ENCODE data around the gene TEX36.
"Not testable (repeated sequence)": the region's sequence is repeated elsewhere in the genome, so short reads cannot be mapped to it uniquely, and the experiment has no call there.

Gene TEX36

GRCh38 chr10:125628104-125629049, 54.6 kb downstream of the TEX36 start:
- no peak for DNase-seq

- no peak for DNase-seq
Measured at GRCh38 chr10:125627646-125628045, 55.3 kb downstream of the TEX36 start.

- no peak for DNase-seq
Measured at GRCh38 chr10:125626671-125627070, 56.3 kb downstream of the TEX36 start.

GRCh38 chr10:125625586-125625985, 57.4 kb downstream of the TEX36 start:
- DNase-seq, result no peak

- no peak for DNase-seq
Measured at GRCh38 chr10:125624800-125625199, 58.2 kb downstream of the TEX36 start.

- no peak for DNase-seq
Measured at GRCh38 chr10:125621052-125621451, 61.9 kb downstream of the TEX36 start.

GRCh38 chr10:125620401-125620800, 62.6 kb downstream of the TEX36 start:
- DNase-seq, result no peak

GRCh38 chr10:125613062-125613461, 69.9 kb downstream of the TEX36 start:
- not testable (repeated sequence) for DNase-seq

GRCh38 chr10:125611756-125612155, 71.2 kb downstream of the TEX36 start:
- no peak for DNase-seq

- DNase-seq, result no peak
Measured at GRCh38 chr10:125611216-125611615, 71.7 kb downstream of the TEX36 start.

- no peak for DNase-seq
Measured at GRCh38 chr10:125609859-125610258, 73.1 kb downstream of the TEX36 start.

- no peak for DNase-seq
Measured at GRCh38 chr10:125608474-125608873, 74.5 kb downstream of the TEX36 start.

GRCh38 chr10:125607689-125608290, 75.2 kb downstream of the TEX36 start:
- DNase-seq, result no peak

GRCh38 chr10:125606414-125607010, 76.5 kb downstream of the TEX36 start:
- no peak for DNase-seq
